Measurements from ENCODE around the gene PDPN.

GRCh38 chr1:13595411-13595810 is 11.8 kb downstream of the PDPN start:
- TF ChIP-seq POLR2A (IDR thresholded peaks at IDR 0.05) (no peak), CTCF (IDR thresholded peaks at IDR 0.05) (no peak)
